ENCODE data around the gene NDUFS4.

DNA sequence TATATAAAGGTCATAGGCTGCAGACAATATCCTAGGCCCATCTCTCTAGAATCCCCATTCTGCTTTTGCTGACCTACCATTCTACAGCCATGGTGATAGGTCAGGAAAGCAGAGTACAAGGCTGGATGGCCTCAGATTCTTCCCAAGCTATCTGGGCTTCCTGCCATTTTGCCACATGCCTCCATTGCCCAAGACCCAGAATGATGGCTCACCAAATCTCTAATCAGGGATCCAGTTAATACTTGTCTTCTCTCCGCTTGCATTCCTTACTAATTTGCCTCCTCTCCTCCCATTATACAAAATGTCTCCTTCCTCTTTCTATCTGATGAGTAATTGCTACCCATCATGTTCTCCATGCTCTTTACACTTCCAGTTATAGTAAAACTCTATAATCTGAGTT, 22.7 kb upstream of the NDUFS4 start:
- no peak for TF ChIP-seq PBX2 (CRISPR knock-in tag; IDR thresholded peaks at IDR 0.05; ENCODE audit: low read depth)
- no peak for TF ChIP-seq PBX2 (tag; conservative IDR thresholded peaks at IDR 0.05; ENCODE audit: low read depth)
- TF ChIP-seq ZNF561 (CRISPR knock-in tag; conservative IDR thresholded peaks at IDR 0.05), result no peak
- TF ChIP-seq, protein P1, sequence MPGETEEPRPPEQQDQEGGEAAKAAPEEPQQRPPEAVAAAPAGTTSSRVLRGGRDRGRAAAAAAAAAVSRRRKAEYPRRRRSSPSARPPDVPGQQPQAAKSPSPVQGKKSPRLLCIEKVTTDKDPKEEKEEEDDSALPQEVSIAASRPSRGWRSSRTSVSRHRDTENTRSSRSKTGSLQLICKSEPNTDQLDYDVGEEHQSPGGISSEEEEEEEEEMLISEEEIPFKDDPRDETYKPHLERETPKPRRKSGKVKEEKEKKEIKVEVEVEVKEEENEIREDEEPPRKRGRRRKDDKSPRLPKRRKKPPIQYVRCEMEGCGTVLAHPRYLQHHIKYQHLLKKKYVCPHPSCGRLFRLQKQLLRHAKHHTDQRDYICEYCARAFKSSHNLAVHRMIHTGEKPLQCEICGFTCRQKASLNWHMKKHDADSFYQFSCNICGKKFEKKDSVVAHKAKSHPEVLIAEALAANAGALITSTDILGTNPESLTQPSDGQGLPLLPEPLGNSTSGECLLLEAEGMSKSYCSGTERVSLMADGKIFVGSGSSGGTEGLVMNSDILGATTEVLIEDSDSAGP (CRISPR knock-in tag; IDR thresholded peaks at IDR 0.05), result no peak
- no peak for TF ChIP-seq MEF2A (IDR thresholded peaks at IDR 0.05; ENCODE audit: control insufficient read depth, low read depth, low read length)
- no peak for TF ChIP-seq NR2C2 (CRISPR knock-in tag; IDR thresholded peaks at IDR 0.05)
- TF ChIP-seq NR2C2 (tag; IDR thresholded peaks at IDR 0.05), result no peak
- TF ChIP-seq TCF15 (CRISPR knock-in tag; IDR thresholded peaks at IDR 0.05), result no peak
- TF ChIP-seq, protein P2, sequence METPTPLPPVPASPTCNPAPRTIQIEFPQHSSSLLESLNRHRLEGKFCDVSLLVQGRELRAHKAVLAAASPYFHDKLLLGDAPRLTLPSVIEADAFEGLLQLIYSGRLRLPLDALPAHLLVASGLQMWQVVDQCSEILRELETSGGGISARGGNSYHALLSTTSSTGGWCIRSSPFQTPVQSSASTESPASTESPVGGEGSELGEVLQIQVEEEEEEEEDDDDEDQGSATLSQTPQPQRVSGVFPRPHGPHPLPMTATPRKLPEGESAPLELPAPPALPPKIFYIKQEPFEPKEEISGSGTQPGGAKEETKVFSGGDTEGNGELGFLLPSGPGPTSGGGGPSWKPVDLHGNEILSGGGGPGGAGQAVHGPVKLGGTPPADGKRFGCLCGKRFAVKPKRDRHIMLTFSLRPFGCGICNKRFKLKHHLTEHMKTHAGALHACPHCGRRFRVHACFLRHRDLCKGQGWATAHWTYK (CRISPR knock-in tag; IDR thresholded peaks at IDR 0.05), result no peak
- no peak for TF ChIP-seq CTCF (IDR thresholded peaks at IDR 0.05 in 2 of 3, conservative IDR thresholded peaks at IDR 0.05 in 1 of 3; ENCODE audit: insufficient read depth in 2 of 3, low read depth in 1 of 3, low read length in 3 of 3)
- TF ChIP-seq RFX5 (IDR thresholded peaks at IDR 0.05; ENCODE audit: low read depth, low read length), result no peak
